ENCODE results near the gene ITGA2. TPM values are rescaled to one million over a fixed set of nuclear protein-coding genes. Genes with fewer than 3 reads are reported as not detected.

The ITGA2 gene
- total RNA-seq, 1 experiment from 2014 or later = 0.69 TPM

- H3K9me3 ChIP-seq (ENCODE audit: low read depth, low read length, poor library complexity, severe bottlenecking) = no peaks in the 10 kb centered on the region
- CTCF ChIA-PET = no interaction called here
- POLR2A ChIA-PET (ENCODE audit: low non-redundant PET) = interaction anchor here (0.7 kb wide), 1 partner anchor 1924 kb away, joined by 3 read pairs; no protein-coding TSS in a partner anchor
- H3K4me1 ChIP-seq (ENCODE audit: insufficient read depth, low read length, poor library complexity, severe bottlenecking) = no peaks in the 10 kb centered on the region
- no TSS peak for BruUV-seq (replicated peaks)
- TF ChIP-seq EZH2 (IDR thresholded peaks at IDR 0.05; ENCODE audit: borderline replicate concordance, low read depth, low read length, poor library complexity, severe bottlenecking) = no peak
- TF ChIP-seq, protein P1, sequence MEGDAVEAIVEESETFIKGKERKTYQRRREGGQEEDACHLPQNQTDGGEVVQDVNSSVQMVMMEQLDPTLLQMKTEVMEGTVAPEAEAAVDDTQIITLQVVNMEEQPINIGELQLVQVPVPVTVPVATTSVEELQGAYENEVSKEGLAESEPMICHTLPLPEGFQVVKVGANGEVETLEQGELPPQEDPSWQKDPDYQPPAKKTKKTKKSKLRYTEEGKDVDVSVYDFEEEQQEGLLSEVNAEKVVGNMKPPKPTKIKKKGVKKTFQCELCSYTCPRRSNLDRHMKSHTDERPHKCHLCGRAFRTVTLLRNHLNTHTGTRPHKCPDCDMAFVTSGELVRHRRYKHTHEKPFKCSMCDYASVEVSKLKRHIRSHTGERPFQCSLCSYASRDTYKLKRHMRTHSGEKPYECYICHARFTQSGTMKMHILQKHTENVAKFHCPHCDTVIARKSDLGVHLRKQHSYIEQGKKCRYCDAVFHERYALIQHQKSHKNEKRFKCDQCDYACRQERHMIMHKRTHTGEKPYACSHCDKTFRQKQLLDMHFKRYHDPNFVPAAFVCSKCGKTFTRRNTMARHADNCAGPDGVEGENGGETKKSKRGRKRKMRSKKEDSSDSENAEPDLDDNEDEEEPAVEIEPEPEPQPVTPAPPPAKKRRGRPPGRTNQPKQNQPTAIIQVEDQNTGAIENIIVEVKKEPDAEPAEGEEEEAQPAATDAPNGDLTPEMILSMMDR (conservative IDR thresholded peaks at IDR 0.05; ENCODE audit: low read depth, low read length) = no peak
- H3K27me3 ChIP-seq (replicated peaks; ENCODE audit: insufficient read depth, low read depth, low read length, poor library complexity) = peaks cover 26% of the 10 kb centered on the region
- intact Hi-C loops (cut with micrococcal nuclease; ENCODE audit: unreplicated experiment) = no loop called here
- H3K27ac ChIP-seq (ENCODE audit: low read depth, low read length, poor library complexity, severe bottlenecking) = no peak overlapping the region
- H3K36me3 ChIP-seq (ENCODE audit: insufficient read depth, low read length, poor library complexity, severe bottlenecking) = no peaks in the 10 kb centered on the region
- DNase-seq (ENCODE audit: low spot score) = no peak
- no peak overlapping the region for H3K4me3 ChIP-seq (ENCODE audit: low read depth, low read length, poor library complexity, severe bottlenecking)
These were observed 1.4 kb downstream of the ITGA2 start for GRCh38 chr5:52990528-52990925.

GRCh38 chr5:52993367-52993766, 4.2 kb downstream of the ITGA2 start:
- H3K27me3 ChIP-seq (replicated peaks; ENCODE audit: insufficient read depth, low read depth, low read length, poor library complexity) = peaks cover 22% of the 10 kb centered on the region
- intact Hi-C loops (cut with micrococcal nuclease; ENCODE audit: unreplicated experiment) = no loop called here
- TF ChIP-seq, protein P1 (conservative IDR thresholded peaks at IDR 0.05; ENCODE audit: low read depth, low read length) = no peak
- TF ChIP-seq EZH2 (IDR thresholded peaks at IDR 0.05; ENCODE audit: borderline replicate concordance, low read depth, low read length, poor library complexity, severe bottlenecking) = no peak
- H3K4me3 ChIP-seq (ENCODE audit: low read depth, low read length, poor library complexity, severe bottlenecking) = no peak overlapping the region
- no peaks in the 10 kb centered on the region for H3K4me1 ChIP-seq (ENCODE audit: insufficient read depth, low read length, poor library complexity, severe bottlenecking)
- ChIA-PET CTCF (no interaction called here), POLR2A (ENCODE audit: low non-redundant PET) (no interaction called here)
- no peak overlapping the region for H3K27ac ChIP-seq (ENCODE audit: low read depth, low read length, poor library complexity, severe bottlenecking)
- no peaks in the 10 kb centered on the region for H3K36me3 ChIP-seq (ENCODE audit: insufficient read depth, low read length, poor library complexity, severe bottlenecking)
- no peaks in the 10 kb centered on the region for H3K9me3 ChIP-seq (ENCODE audit: low read depth, low read length, poor library complexity, severe bottlenecking)
- DNase-seq (ENCODE audit: low spot score) = no peak
- BruUV-seq (replicated peaks) = no TSS peak

DNA sequence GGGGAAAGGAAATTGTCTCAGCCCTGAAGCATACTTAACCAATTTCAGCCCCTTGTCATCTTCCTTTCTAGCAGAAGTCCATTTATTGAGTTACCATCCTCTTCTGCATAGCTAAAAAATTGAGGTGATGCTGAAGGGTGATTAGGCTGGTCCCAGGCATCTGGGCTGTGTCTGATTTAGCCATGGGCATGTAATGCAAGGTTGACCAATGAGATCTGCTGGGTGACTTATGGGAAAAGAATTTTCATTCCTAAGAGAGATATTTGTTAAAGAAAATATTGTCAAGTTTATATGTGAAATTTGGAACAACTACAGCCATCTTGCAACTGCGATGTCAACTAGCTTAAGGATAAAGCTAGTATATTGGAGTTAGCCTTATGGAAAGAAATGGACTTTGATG, 5.1 kb downstream of the ITGA2 start:
- Histone ChIP-seq H3K36me3 (ENCODE audit: insufficient read depth, low read length, poor library complexity, severe bottlenecking) (no peaks in the 10 kb centered on the region), H3K27ac (ENCODE audit: low read depth, low read length, poor library complexity, severe bottlenecking) (no peak overlapping the region), H3K9me3 (ENCODE audit: low read depth, low read length, poor library complexity, severe bottlenecking) (no peaks in the 10 kb centered on the region), H3K4me1 (ENCODE audit: insufficient read depth, low read length, poor library complexity, severe bottlenecking) (no peaks in the 10 kb centered on the region), H3K27me3 (replicated peaks; ENCODE audit: insufficient read depth, low read depth, low read length, poor library complexity) (peaks cover 18% of the 10 kb centered on the region), H3K4me3 (ENCODE audit: low read depth, low read length, poor library complexity, severe bottlenecking) (no peak overlapping the region)
- intact Hi-C loops (cut with micrococcal nuclease; ENCODE audit: unreplicated experiment) = no loop called here
- no TSS peak for BruUV-seq (replicated peaks)
- TF ChIP-seq EZH2 (IDR thresholded peaks at IDR 0.05; ENCODE audit: borderline replicate concordance, low read depth, low read length, poor library complexity, severe bottlenecking) = no peak
- TF ChIP-seq, protein P1 (conservative IDR thresholded peaks at IDR 0.05; ENCODE audit: low read depth, low read length) = no peak
- DNase-seq (ENCODE audit: low spot score) = no peak
- ChIA-PET CTCF (no interaction called here), POLR2A (ENCODE audit: low non-redundant PET) (no interaction called here)
